ENCODE results near the gene ST8SIA4.
"Not testable (repeated sequence)": the region's sequence is repeated elsewhere in the genome, so short reads cannot be mapped to it uniquely, and the experiment has no call there.

Gene ST8SIA4

GRCh38 chr5:100828071-100828897, 74.8 kb downstream of the ST8SIA4 start:
- no peak for DNase-seq

GRCh38 chr5:100827481-100827889, 75.6 kb downstream of the ST8SIA4 start:
- DNase-seq: no peak

- no peak for DNase-seq
Measured at GRCh38 chr5:100826133-100826532, 76.9 kb downstream of the ST8SIA4 start.

- DNase-seq: no peak
Measured at GRCh38 chr5:100824635-100825034, 78.4 kb downstream of the ST8SIA4 start.

GRCh38 chr5:100823812-100824211, 79.3 kb downstream of the ST8SIA4 start:
- DNase-seq: no peak

- DNase-seq: no peak
Measured at GRCh38 chr5:100821751-100822150, 81.3 kb downstream of the ST8SIA4 start.

- no peak for DNase-seq
Measured at GRCh38 chr5:100818340-100818739, 84.7 kb downstream of the ST8SIA4 start.

- no peak for DNase-seq
Measured at GRCh38 chr5:100803397-100803796, 99.7 kb downstream of the ST8SIA4 start.

- DNase-seq: no peak
Measured at GRCh38 chr5:100802208-100802607, 100.9 kb downstream of the ST8SIA4 start.

GRCh38 chr5:100800562-100800961, 102.5 kb downstream of the ST8SIA4 start:
- no peak for DNase-seq

GRCh38 chr5:100799166-100799565, 103.9 kb downstream of the ST8SIA4 start:
- DNase-seq: no peak

GRCh38 chr5:100797861-100798260, 105.2 kb downstream of the ST8SIA4 start:
- DNase-seq: no peak

GRCh38 chr5:100796851-100797250, 106.2 kb downstream of the ST8SIA4 start:
- no peak for DNase-seq

- DNase-seq: no peak
Measured at GRCh38 chr5:100794844-100795243, 108.2 kb downstream of the ST8SIA4 start.

GRCh38 chr5:100794218-100794617, 108.9 kb downstream of the ST8SIA4 start:
- DNase-seq: no peak

- no peak for DNase-seq
Measured at GRCh38 chr5:100792781-100793180, 110.3 kb downstream of the ST8SIA4 start.

- no peak for DNase-seq
Measured at GRCh38 chr5:100791391-100791790, 111.7 kb downstream of the ST8SIA4 start.

- no peak for DNase-seq
Measured at GRCh38 chr5:100790951-100791350, 112.1 kb downstream of the ST8SIA4 start.

GRCh38 chr5:100790170-100790665, 112.9 kb downstream of the ST8SIA4 start:
- DNase-seq: no peak

GRCh38 chr5:100789694-100790093, 113.4 kb downstream of the ST8SIA4 start:
- no peak for DNase-seq

- DNase-seq: no peak
Measured at GRCh38 chr5:100788417-100788816, 114.7 kb downstream of the ST8SIA4 start.

- DNase-seq: no peak
Measured at GRCh38 chr5:100787648-100788047, 115.4 kb downstream of the ST8SIA4 start.

- not testable (repeated sequence) for DNase-seq
Measured at GRCh38 chr5:100785536-100785935, 117.5 kb downstream of the ST8SIA4 start.

- no peak for DNase-seq
Measured at GRCh38 chr5:100780376-100780870, 122.7 kb downstream of the ST8SIA4 start.
